Heart right ventricle (tissue), 16 donors: ENCODE results near the gene RBMS3. TPM values are rescaled to one million over a fixed set of nuclear protein-coding genes. Genes with fewer than 3 reads are reported as not detected.

Experiments used
- ATAC-seq, 8 donors: fragments of 200-7000 bp; cut with Tn5 transposase; one replicate each; pipeline ENCODE4 v1.9.1; 2020; ENCODE audit warnings: mild to moderate bottlenecking in 8 of 8, moderate library complexity in 8 of 8, moderate number of reproducible peaks in 1 of 8
- DNase-seq, 2 donors: peaks; one replicate each; pipeline ENCODE4 v3.0.0-alpha.2; 2020
- H3K27ac ChIP-seq, 10 donors: fragments of 200-600 bp; sonication (generic) in 2 of 10; one replicate each; pipeline versions ENCODE4 v1.5.0 to v1.8.0; 2020 to 2022; ENCODE audit warnings: mild to moderate bottlenecking in 3 of 10
- H3K27me3 ChIP-seq, 7 donors: fragments of 200-600 bp; one replicate each; pipeline ENCODE4 v1.8.0; 2021 to 2022; ENCODE audit warnings: mild to moderate bottlenecking in 2 of 7
- H3K36me3 ChIP-seq, 9 donors: fragments of 200-600 bp; sonication (generic) in 1 of 9; one replicate each; pipeline versions ENCODE4 v1.5.0 to v1.8.0; 2020 to 2022; ENCODE audit warnings: mild to moderate bottlenecking in 2 of 9
- H3K4me1 ChIP-seq, 9 donors: fragments of 200-600 bp; sonication (generic) in 1 of 9; one replicate each; pipeline versions ENCODE4 v1.5.0 to v1.8.0; 2020 to 2022; ENCODE audit warnings: mild to moderate bottlenecking in 4 of 9
- H3K4me3 ChIP-seq, 10 donors: fragments of 200-600 bp; sonication (generic) in 2 of 10; one replicate each; pipeline versions ENCODE4 v1.5.0 to v1.8.0; 2020 to 2022; ENCODE audit warnings: mild to moderate bottlenecking in 7 of 10, moderate library complexity in 2 of 10
- H3K9me3 ChIP-seq, 11 donors: fragments of 200-600 bp in 10 of 11; sonication (generic) in 2 of 11; one replicate each; pipeline versions ENCODE4 v1.5.0 to v1.8.0; 2013 to 2022; ENCODE audit warnings: mild to moderate bottlenecking in 2 of 11, control low read depth in 1 of 11, moderate library complexity in 1 of 11
- CTCF ChIP-seq, 9 donors: fragments of 200-600 bp; sonication (generic) in 2 of 9; IDR thresholded peaks; one replicate each; pipeline versions ENCODE4 v1.5.0 to v1.8.0; 2021 to 2022; ENCODE audit warnings: antibody characterized with exemption in 9 of 9, mild to moderate bottlenecking in 5 of 9, moderate library complexity in 1 of 9
- WGBS, 2 donors: extraction: QIAGEN DNeasy Blood & Tissue Kit; methylation state at CpG; one replicate each; pipeline ENCODE4 v1.1.7; 2013; ENCODE audit warnings: inconsistent platforms in 1 of 2; 5-methylcytosine and 5-hydroxymethylcytosine counted together
- intact Hi-C, 10 donors: fragments of 100-400 bp; cut with DNase I; formaldehyde crosslinking; loops; one replicate each; pipeline versions ENCODE4 v1.11.1 to v1.14.2; 2022
- polyA plus RNA-seq, 2 donors: library from polyadenylated mRNA; stranded (reverse); fragments of 200-250 nt; gene quantifications; one replicate each; pipeline ENCODE4 v1.2.3, GENCODE V29; 2013
- total RNA-seq, 10 donors: library from RNA; stranded (reverse); fragmentation: NEBNext Ultra II Directional in 3 of 10; extraction: Animal tissue kit (Norgen Biotek cat#: 25700) in 3 of 10; gene quantifications; one replicate each; pipeline versions ENCODE4 v1.2.1 to v1.2.4, GENCODE V29; 2021 to 2023
- donor health status: Arrhythmogenic right ventricular cardiomyopathy.
- donor health status: ischemic (EF 13 %, LVEDD 7.1; RV severe dilation, severe dysfunction).
- donor health status: healthy with polysubstance abuse.
- donor health status: DM: no; HTN: yes; CAD: no.
- donor health status: DM: no; HTN: no; CAD: no.
- donor health status: ischemic (EF 25% LVEDD 6.9; RV normal size, moderate dysfunction).
- donor health status: ischemic (EF 25% LVEDD 5.7; RV mildly dilated, moderate dysfunction).
- donor health status: healthy.
- donor health status: DM: yes; HTN: yes; CAD: no.
- donor health status: Ischemic cardiomyopathy.
- donor health status: ischemic (EF 35%, LVEDD 5.7; RV mildly dilated, moderate dysfunction).
- donor health status: nonischemic (EF 11% LVEDD 7.7; RV severe dilation, severe dysfunction).
- donor health status: DM: yes; HTN: yes; CAD: no.
- donor health status: PGD.
- donor health status: ischemic (EF 29% LVEDD 5.4; RV normal size, mild dysfunction).
- donor health status: nonischemic (EF 23%, LVEDD 6.1; RV moderate dilation, normal function).

RBMS3 gene
- total and polyA plus RNA-seq, 12 donors, result 3.2 to 41.1 (median 26.4) TPM

DNA sequence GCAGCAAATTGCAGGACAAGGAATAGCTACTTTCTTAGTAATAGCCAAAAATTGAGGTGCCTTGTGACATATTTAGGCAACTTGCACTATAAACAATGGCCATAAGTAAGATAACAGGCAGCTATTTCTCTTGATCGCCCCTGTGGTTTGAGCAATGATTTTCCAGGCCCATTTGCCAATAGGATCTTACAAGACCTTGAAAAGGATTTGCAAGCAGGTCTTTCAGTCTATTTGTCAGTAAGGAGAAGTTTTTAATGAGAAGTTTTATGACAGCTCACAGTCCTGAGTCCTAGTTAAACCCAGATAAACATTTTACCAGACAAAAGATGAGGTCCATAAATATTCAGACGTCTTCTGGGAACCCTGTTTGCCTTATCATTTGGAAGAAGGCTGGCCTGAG, 645.5 kb downstream of the RBMS3 start:
- ATAC-seq, result no peak
- H3K4me1 ChIP-seq, result peaks cover 0 to 20% (median 3%) of the 10 kb centered on the region in 9 donors
- no peaks in the 10 kb centered on the region for H3K9me3 ChIP-seq
- no peak overlapping the region for H3K4me3 ChIP-seq
- intact Hi-C loops, result no loop called here
- no peak for TF ChIP-seq CTCF (IDR thresholded peaks at IDR 0.05)
- H3K36me3 ChIP-seq, result no peaks in the 10 kb centered on the region
- H3K27ac ChIP-seq, result peak overlapping the region in 1 of 10 donors; percentile 46
- no peaks in the 10 kb centered on the region for H3K27me3 ChIP-seq
- 75 to 77% methylated on average over 2 of the region's 2 CpGs for WGBS, 2 donors
- no peak for DNase-seq

DNA sequence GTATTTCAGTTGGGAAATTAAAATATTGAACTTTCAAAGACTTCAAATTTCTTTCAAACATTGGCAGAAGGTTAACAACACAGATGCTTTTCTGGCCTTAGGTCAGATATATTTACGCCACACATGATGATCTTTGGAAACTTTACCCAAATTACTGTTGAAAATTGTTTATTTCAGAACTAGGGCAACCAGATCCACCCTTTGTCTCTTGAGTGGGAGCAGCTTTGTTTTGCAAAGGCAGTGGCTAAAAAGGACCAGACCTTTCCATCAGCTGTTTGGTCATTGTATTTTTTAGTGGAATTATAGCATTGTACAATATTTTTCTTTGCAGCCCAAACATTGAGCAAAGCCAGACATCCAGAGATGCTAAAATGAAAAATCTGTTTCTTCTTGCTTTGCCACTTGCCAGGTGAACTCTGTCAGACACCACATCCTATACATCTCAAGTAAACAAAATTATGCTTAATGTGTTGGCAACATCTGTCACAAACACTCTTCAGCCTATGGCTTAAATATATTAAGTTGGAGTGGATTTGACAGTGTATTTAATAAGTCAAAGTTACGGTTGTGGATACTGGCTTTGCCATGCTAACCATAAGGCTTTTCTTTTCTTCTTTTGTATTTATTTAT, 651.9 kb downstream of the RBMS3 start:
- no peak for TF ChIP-seq CTCF (IDR thresholded peaks at IDR 0.05)
- ATAC-seq, result peak in 1 of 8 donors; percentile 38
- Histone ChIP-seq H3K4me1 (peaks cover 0 to 22% (median 7%) of the 10 kb centered on the region in 9 donors), H3K27ac (peak overlapping the region in 1 of 10 donors; percentile 8), H3K9me3 (no peaks in the 10 kb centered on the region), H3K4me3 (no peak overlapping the region), H3K27me3 (no peaks in the 10 kb centered on the region), H3K36me3 (peaks cover 0 to 21% (median 0%) of the 10 kb centered on the region in 9 donors)
- WGBS, 2 donors, result 81 to 88% methylated on average over 2 of the region's 2 CpGs
- intact Hi-C loops, result loop anchor here in 1 of 10 donors (1.0 kb wide), 1 partner anchor 32 kb away; no protein-coding TSS in a partner anchor
- DNase-seq, result no peak

DNA sequence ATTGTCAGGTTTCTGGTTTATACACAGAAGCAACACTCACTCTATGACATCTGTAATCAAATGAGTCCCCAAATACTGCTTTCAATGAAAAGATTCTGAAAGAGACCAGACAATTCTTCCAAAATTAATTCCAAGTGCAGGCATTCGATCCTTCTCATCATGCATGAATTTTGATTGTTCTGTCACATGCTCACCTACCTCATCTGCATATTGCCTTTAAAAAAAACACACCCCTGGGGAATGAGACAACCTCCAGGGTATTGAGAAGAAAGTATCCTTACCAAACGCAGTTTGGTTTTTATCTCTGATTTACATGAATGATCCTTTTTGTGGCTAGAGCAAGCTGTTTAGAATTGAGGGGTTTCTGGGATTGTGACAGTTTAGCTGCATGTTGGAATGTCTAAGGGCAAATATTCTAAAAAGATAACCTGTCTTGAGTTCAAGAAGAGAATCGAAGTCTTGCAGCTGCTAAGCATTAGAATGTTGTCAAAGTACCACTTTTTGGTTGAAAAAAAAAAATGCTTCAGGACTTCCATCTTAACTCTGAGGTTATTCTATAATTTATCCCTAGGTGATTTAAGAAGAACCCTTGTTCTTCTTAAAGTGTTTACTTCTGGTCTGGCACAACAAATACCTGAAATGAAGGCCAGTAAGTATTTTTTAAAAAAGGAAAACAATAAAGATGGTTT, 653.1 kb downstream of the RBMS3 start:
- no peak for TF ChIP-seq CTCF (IDR thresholded peaks at IDR 0.05)
- Histone ChIP-seq H3K27ac (no peak overlapping the region), H3K9me3 (no peaks in the 10 kb centered on the region), H3K4me3 (no peak overlapping the region), H3K27me3 (no peaks in the 10 kb centered on the region), H3K36me3 (peaks cover 0 to 24% (median 0%) of the 10 kb centered on the region in 9 donors), H3K4me1 (peaks cover 0 to 22% (median 7%) of the 10 kb centered on the region in 9 donors)
- intact Hi-C loops, result loop anchor here in 1 of 10 donors (1.0 kb wide), 1 partner anchor 33 kb away; no protein-coding TSS in a partner anchor
- 57 to 60% methylated on average over 3 of the region's 3 CpGs for WGBS, 2 donors
- ATAC-seq (no peak), DNase-seq (no peak)

- DNase-seq, result no peak
- Histone ChIP-seq H3K27ac (no peak overlapping the region), H3K4me3 (no peak overlapping the region), H3K36me3 (peaks cover 0 to 24% (median 0%) of the 10 kb centered on the region in 9 donors), H3K27me3 (no peaks in the 10 kb centered on the region), H3K4me1 (peaks cover 0 to 23% (median 7%) of the 10 kb centered on the region in 9 donors), H3K9me3 (no peaks in the 10 kb centered on the region)
- TF ChIP-seq CTCF (IDR thresholded peaks at IDR 0.05), result no peak
- intact Hi-C loops, result no loop called here
- WGBS, 2 donors, result 63 to 72% methylated on average over 4 of the region's 4 CpGs
- ATAC-seq, result no peak
Observed at GRCh38 chr3:29934751-29935150, 653.9 kb downstream of the RBMS3 start.
